ENCODE results near the gene ETS1. TPM values are rescaled to one million over a fixed set of nuclear protein-coding genes. Genes with fewer than 3 reads are reported as not detected.

The ETS1 gene
- total RNA-seq, 1 experiment from 2014 or later, result 29.9 TPM

DNA sequence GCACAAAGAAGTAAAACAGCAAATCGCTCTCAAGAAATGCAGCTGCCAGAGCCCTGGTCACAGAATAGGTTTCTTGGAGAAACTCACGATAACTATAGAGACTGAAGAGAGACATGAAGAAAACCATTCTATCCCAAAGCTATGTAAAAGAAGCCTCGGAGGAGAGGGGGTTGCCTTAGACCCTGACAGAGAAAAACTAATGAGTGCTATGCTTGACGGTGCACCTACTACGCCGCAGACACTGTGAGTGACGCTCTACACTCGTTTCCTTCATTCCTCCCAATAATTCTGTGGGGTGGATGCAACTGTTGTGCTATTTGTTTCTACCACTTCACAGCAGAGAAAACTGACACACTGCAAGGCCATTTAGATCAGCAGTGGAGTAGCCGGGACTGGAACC lies 121.8 kb downstream of the ETS1 start:
- Histone ChIP-seq H2BK5ac (ENCODE audit: insufficient read length, low read length) (no peak overlapping the region), H4K20me1 (ENCODE audit: control insufficient read depth, insufficient read depth, insufficient read length) (no peaks in the 10 kb centered on the region), H3K79me2 (ENCODE audit: insufficient read depth, low read length) (no peaks in the 10 kb centered on the region), H2BK120ac (ENCODE audit: low read depth, low read length, poor library complexity, severe bottlenecking) (no peak overlapping the region), H4K8ac (replicated peaks; ENCODE audit: insufficient read length, low read depth, low read length) (no peak overlapping the region), H3K9me3 (ENCODE audit: control insufficient read depth, low read depth, low read length) (no peaks in the 10 kb centered on the region), H3K4me1 (ENCODE audit: insufficient read depth, low read length) (no peaks in the 10 kb centered on the region), H4K91ac (ENCODE audit: insufficient read length, low read depth, low read length) (no peak overlapping the region), H2BK15ac (ENCODE audit: low read depth, low read length) (no peak overlapping the region), H3K14ac (ENCODE audit: insufficient read depth, low read length) (no peak overlapping the region), H3K18ac (ENCODE audit: insufficient read length, low read depth, low read length) (no peak overlapping the region), H2BK20ac (ENCODE audit: low read depth, low read length, poor library complexity, severe bottlenecking) (no peak overlapping the region), H3K27me3 (ENCODE audit: insufficient read depth, low read length) (no peaks in the 10 kb centered on the region), H3K27ac (ENCODE audit: insufficient read length, low read depth, low read length) (no peak overlapping the region), H4K5ac (ENCODE audit: insufficient read length, low read depth, low read length) (no peak overlapping the region), H3K4me2 (ENCODE audit: insufficient read depth, insufficient read length, low read length) (no peak overlapping the region), H3K79me1 (ENCODE audit: insufficient read depth, low read depth, low read length, poor library complexity, severe bottlenecking) (no peaks in the 10 kb centered on the region), H2AK5ac (ENCODE audit: insufficient read length, low read length) (no peak overlapping the region), H3K9ac (ENCODE audit: extremely low read depth, insufficient read length, low read length) (no peak overlapping the region), H3K4ac (ENCODE audit: low read depth, low read length) (no peak overlapping the region), H3T11ph (ENCODE audit: low read length) (no peak overlapping the region), H3K23me2 (ENCODE audit: insufficient read length, low read depth, low read length, poor library complexity, severe bottlenecking) (no peaks in the 10 kb centered on the region), H3K56ac (ENCODE audit: insufficient read length, low read depth, low read length) (no peak overlapping the region), H2AFZ (ENCODE audit: low read length) (no peak overlapping the region), H3K23ac (ENCODE audit: insufficient read length, low read depth, low read length) (no peak overlapping the region), H2BK12ac (ENCODE audit: insufficient read length, low read depth, low read length) (no peak overlapping the region)
- no peak for TF ChIP-seq CTCF (conservative IDR thresholded peaks at IDR 0.05)
- no CpG with 5 or more reads among the region's 9 CpGs for WGBS (ENCODE audit: extremely low coverage, insufficient read length, low lambda C conversion rate)
- peaks cover 0 to 3% of the 10 kb centered on the region in 2 experiments; a peak in 2 of 4 replicates for H3K4me1 Mint-ChIP-seq
- 0 out of 7 replicates have a peak overlapping the region, but pooled peaks of 1 of the 3 experiments have one; percentile 6 for H3K27ac Mint-ChIP-seq
- H3K9me3 Mint-ChIP-seq, result no peaks in the 10 kb centered on the region
- H3K36me3 Mint-ChIP-seq (ENCODE audit: insufficient read depth in 1 of 3, low read depth in 3 of 3), result peaks cover 2 to 33% (median 8%) of the 10 kb centered on the region in 3 experiments; a peak in 5 of 7 replicates
- no peak overlapping the region for H3K4me3 Mint-ChIP-seq
- no peaks in the 10 kb centered on the region for H3K27me3 Mint-ChIP-seq (ENCODE audit: low read depth)
- DNase-seq, result no peak

Data from H9 (cell line).